ENCODE measurements around the gene ILRUN. TPM values are rescaled to one million over a fixed set of nuclear protein-coding genes. Genes with fewer than 3 reads are reported as not detected.
"Not testable (repeated sequence)": the region's sequence is repeated elsewhere in the genome, so short reads cannot be mapped to it uniquely, and the experiment has no call there.

ILRUN gene
- total and polyA plus RNA-seq, 10 donors, result 14.6 to 75.5 (median 58.2) TPM

DNA sequence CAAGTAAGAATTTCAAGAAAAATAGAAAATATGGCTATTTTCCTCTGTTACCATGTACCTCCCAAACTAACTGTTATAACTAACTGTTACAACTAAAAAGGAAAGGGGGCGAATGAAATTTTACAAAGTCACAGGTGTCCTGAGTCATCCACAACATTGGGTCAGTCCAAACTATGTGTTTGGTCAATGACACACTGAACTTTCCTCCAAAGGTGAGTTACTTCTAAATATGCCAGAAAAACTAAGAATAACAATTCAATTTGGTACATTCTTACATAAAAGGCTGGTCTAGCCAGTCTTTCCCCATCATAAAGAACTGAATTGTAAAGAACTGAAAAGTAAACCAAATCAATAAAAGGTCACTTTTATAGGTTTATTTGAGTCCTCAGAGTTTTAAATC lies 44.3 kb downstream of the ILRUN start:
- H3K36me3 ChIP-seq, result peaks cover 0 to 29% (median 8%) of the 10 kb centered on the region in 6 donors
- DNase-seq, result no peak
- H3K27ac ChIP-seq, result no peak overlapping the region
- intact Hi-C loops (cut with DNase I; ENCODE audit: low total_unique reads), result no loop called here
- WGBS, 5 donors, result 94 to 100% (median 97%) methylated on average over 1 of the region's 1 CpG
- H3K4me1 ChIP-seq, result peaks cover 18 to 40% (median 23%) of the 10 kb centered on the region in 6 donors
- TF ChIP-seq CTCF (IDR thresholded peaks at IDR 0.05 in 8 of 11, conservative IDR thresholded peaks at IDR 0.05 in 3 of 11) (no peak), POLR2AphosphoS5 (IDR thresholded peaks at IDR 0.05) (no peak), POLR2A (IDR thresholded peaks at IDR 0.05) (no peak)
- H3K9me3 ChIP-seq, result no peaks in the 10 kb centered on the region
- H3K27me3 ChIP-seq (replicated peaks in 1 of 7), result no peaks in the 10 kb centered on the region
- no peak overlapping the region for H3K4me3 ChIP-seq

DNA sequence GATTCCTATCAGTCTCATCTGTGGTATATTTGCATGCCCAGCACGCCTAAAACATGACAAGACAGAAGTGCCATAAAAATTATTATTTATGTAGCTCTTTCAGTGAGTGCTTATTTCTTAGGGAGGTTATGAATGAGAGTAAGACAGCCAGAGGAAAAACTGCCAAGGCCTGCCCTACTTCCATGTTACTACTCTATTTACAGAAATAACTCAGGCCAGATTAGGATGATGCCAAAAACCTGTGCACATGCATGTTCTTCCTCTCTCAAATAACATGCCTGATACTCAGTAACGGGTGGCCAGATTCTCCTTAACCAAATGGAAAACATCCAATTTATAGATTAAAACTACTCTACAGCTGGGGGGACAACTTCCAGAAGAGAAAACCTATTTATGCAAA lies 45.7 kb downstream of the ILRUN start:
- DNase-seq, result no peak
- H3K9me3 ChIP-seq, result no peaks in the 10 kb centered on the region
- H3K4me1 ChIP-seq, result peaks cover 5 to 26% (median 8%) of the 10 kb centered on the region in 6 donors
- no peak overlapping the region for H3K27ac ChIP-seq
- intact Hi-C loops (cut with DNase I; ENCODE audit: low total_unique reads), result no loop called here
- no peaks in the 10 kb centered on the region for H3K27me3 ChIP-seq (replicated peaks in 1 of 7)
- 68 to 96% (median 91%) methylated on average over 2 of the region's 2 CpGs for WGBS, 5 donors
- no peak overlapping the region for H3K4me3 ChIP-seq
- TF ChIP-seq POLR2AphosphoS5 (IDR thresholded peaks at IDR 0.05), result no peak
- no peak for TF ChIP-seq POLR2A (IDR thresholded peaks at IDR 0.05)
- peaks cover 0 to 37% (median 13%) of the 10 kb centered on the region in 6 donors for H3K36me3 ChIP-seq

DNA sequence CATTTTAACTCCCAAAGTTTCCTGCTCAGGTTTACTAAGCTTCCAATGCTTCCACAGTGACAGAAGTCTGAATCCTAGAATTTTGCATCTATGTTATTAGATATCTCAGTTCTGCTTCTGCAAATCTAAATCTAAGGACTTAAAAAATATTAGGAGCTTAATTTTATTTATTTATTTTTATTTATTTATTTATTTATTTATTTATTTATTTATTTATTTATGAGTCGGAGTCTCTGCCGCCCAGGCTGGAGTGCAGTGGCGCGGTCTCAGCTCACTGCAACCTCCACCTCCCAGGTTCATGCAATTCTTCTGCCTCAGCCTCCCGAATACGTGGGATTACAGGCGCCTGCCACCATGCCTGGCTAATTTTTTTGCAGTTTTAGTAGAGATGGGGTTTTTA lies 46.3 kb downstream of the ILRUN start:
- intact Hi-C loops (cut with DNase I; ENCODE audit: low total_unique reads); H3K27me3 ChIP-seq (replicated peaks in 1 of 7); H3K9me3 ChIP-seq; DNase-seq; H3K4me3 ChIP-seq; H3K27ac ChIP-seq: not testable (repeated sequence)
- peaks cover under 1 to 20% (median 4%) of the 10 kb centered on the region in 6 donors for H3K4me1 ChIP-seq
- peaks cover 0 to 43% (median 16%) of the 10 kb centered on the region in 6 donors for H3K36me3 ChIP-seq
- 96 to 99% (median 98%) methylated on average over 7 of the region's 7 CpGs for WGBS, 5 donors

- no peak for TF ChIP-seq POLR2AphosphoS5 (IDR thresholded peaks at IDR 0.05)
- no peak for TF ChIP-seq CTCF (IDR thresholded peaks at IDR 0.05 in 8 of 11, conservative IDR thresholded peaks at IDR 0.05 in 3 of 11)
- no peak for TF ChIP-seq POLR2A (IDR thresholded peaks at IDR 0.05)
- H3K27me3 ChIP-seq (replicated peaks in 1 of 7), result no peaks in the 10 kb centered on the region
These were observed 47.8 kb downstream of the ILRUN start for GRCh38 chr6:34648806-34649205.

More at GRCh38 chr6:34648806-34649205, 47.8 kb downstream of the ILRUN start:
- intact Hi-C loops (cut with DNase I; ENCODE audit: low total_unique reads), result no loop called here
- no peak for DNase-seq
- Histone ChIP-seq H3K27ac (no peak overlapping the region), H3K4me3 (no peak overlapping the region), H3K4me1 (peaks cover 0 to 15% (median 0%) of the 10 kb centered on the region in 6 donors), H3K9me3 (no peaks in the 10 kb centered on the region), H3K36me3 (peaks cover 0 to 50% (median 17%) of the 10 kb centered on the region in 6 donors)

Small RNA genes within 50 kb of the gene (small RNA-seq; reads per million reads assigned to genes)
- 0 reads per million in 4 donors for gene RN7SL200P

Other genes starting within 250 kb of the ILRUN start
- gene PACSIN1, start 230.7 kb downstream of the ILRUN start, total RNA-seq, result 1 to 10 TPM in 6 of 7 donors, under 1 TPM in 1; 0.66 to 1.9 (median 1.3) TPM
- 1 to 10 TPM in 1 of 3 donors, under 1 TPM in 2; 0.67 to 2.8 (median 0.86) TPM for gene PACSIN1, start 230.7 kb downstream of the ILRUN start, polyA plus RNA-seq
- under 1 TPM in 1 of 7 donors, not detected in 6; 0.32 TPM for gene SPDEF, start 140.4 kb downstream of the ILRUN start, total RNA-seq
- gene SPDEF, start 140.4 kb downstream of the ILRUN start, polyA plus RNA-seq, result under 1 TPM in 2 of 3 donors, not detected in 1; 0.03 to 0.13 TPM
- 10 to 100 TPM; 44.2 to 74.4 (median 50.5) TPM for gene SNRPC, start 60.7 kb upstream of the ILRUN start, total RNA-seq
- gene SNRPC, start 60.7 kb upstream of the ILRUN start, polyA plus RNA-seq, result 100 to 1,000 TPM in 2 of 3 donors, 10 to 100 TPM in 1; 88.5 to 132 (median 127) TPM
- gene BLTP3A, start 95.3 kb upstream of the ILRUN start, total RNA-seq, result 10 to 100 TPM; 14.8 to 21.2 (median 17.1) TPM
- 1 to 10 TPM; 1.5 to 2.5 (median 1.9) TPM for gene BLTP3A, start 95.3 kb upstream of the ILRUN start, polyA plus RNA-seq
- 10 to 100 TPM; 19.1 to 27.7 (median 24.9) TPM for gene TAF11, start 191.3 kb upstream of the ILRUN start, total RNA-seq
- 10 to 100 TPM; 34.3 to 56.3 (median 41.5) TPM for gene TAF11, start 191.3 kb upstream of the ILRUN start, polyA plus RNA-seq
- 10 to 100 TPM; 32.0 to 68.9 (median 55.5) TPM for gene ANKS1A, start 192.5 kb upstream of the ILRUN start, total RNA-seq
- gene ANKS1A, start 192.5 kb upstream of the ILRUN start, polyA plus RNA-seq, result 10 to 100 TPM in 1 of 3 donors, 1 to 10 TPM in 2; 5.1 to 15.0 (median 8.4) TPM

Measured in spleen (tissue), 11 donors.